Ishikawa (cell line): ENCODE data around the gene ACOX3.

Experiments
- CEBPB ChIP-seq: IDR thresholded peaks from 2 replicates; pipeline ENCODE4 v1.6.1; 2012
- CREB1 ChIP-seq: IDR thresholded peaks from 2 replicates; pipeline ENCODE4 v1.6.1; 2012; ENCODE audit warnings: low read depth
- EGR1 ChIP-seq: IDR thresholded peaks from 2 replicates; pipeline ENCODE4 v1.6.1; 2012
- EP300 ChIP-seq: IDR thresholded peaks from 2 replicates; pipeline ENCODE4 v1.6.1; 2012; ENCODE audit warnings: borderline replicate concordance
- FOXM1 ChIP-seq: IDR thresholded peaks from 2 replicates; pipeline ENCODE4 v1.6.1; 2012; ENCODE audit warnings: low read depth, borderline replicate concordance
- MAX ChIP-seq: IDR thresholded peaks from 2 replicates; pipeline ENCODE4 v1.6.1; 2012
- NFIC ChIP-seq: IDR thresholded peaks from 2 replicates; pipeline ENCODE4 v1.6.1; 2012
- RAD21 ChIP-seq: IDR thresholded peaks from 2 replicates; pipeline ENCODE4 v1.6.1; 2012; ENCODE audit warnings: low read depth
- REST ChIP-seq: IDR thresholded peaks from 2 replicates; pipeline ENCODE4 v1.6.1; 2012; ENCODE audit warnings: low read depth, mild to moderate bottlenecking
- TAF1 ChIP-seq: IDR thresholded peaks from 2 replicates; pipeline ENCODE4 v1.6.1; 2012; ENCODE audit warnings: low read depth, mild to moderate bottlenecking
- TCF12 ChIP-seq: IDR thresholded peaks from 2 replicates; pipeline ENCODE4 v1.6.1; 2012; ENCODE audit warnings: low read depth
- TEAD4 ChIP-seq: IDR thresholded peaks from 2 replicates; pipeline ENCODE4 v1.6.1; 2012
- USF1 ChIP-seq: IDR thresholded peaks from 2 replicates; pipeline ENCODE4 v1.6.1; 2012
- YY1 ChIP-seq: IDR thresholded peaks from 2 replicates; pipeline ENCODE4 v1.6.1; 2012; ENCODE audit warnings: low read depth
- ZBTB7A ChIP-seq: IDR thresholded peaks from 2 replicates; pipeline ENCODE4 v1.6.1; 2012; ENCODE audit warnings: low read depth

ACOX3 gene

GRCh38 chr4:8362483-8362882, 78.0 kb downstream of the ACOX3 start:
- no peak for TF ChIP-seq NFIC
- no peak for TF ChIP-seq CEBPB
- TF ChIP-seq USF1: no peak
- no peak for TF ChIP-seq TCF12
- no peak for TF ChIP-seq REST

GRCh38 chr4:8359193-8359592, 81.3 kb downstream of the ACOX3 start:
- TF ChIP-seq TCF12 (no peak), USF1 (no peak), YY1 (no peak), EP300 (no peak), TEAD4 (no peak), FOXM1 (no peak), TAF1 (no peak), RAD21 (no peak), CREB1 (no peak)

GRCh38 chr4:8356856-8357255, 83.7 kb downstream of the ACOX3 start:
- TF ChIP-seq RAD21 (no peak), EP300 (no peak), NFIC (no peak), YY1 (no peak), TEAD4 (no peak), CREB1 (no peak), CEBPB (no peak), REST (no peak), USF1 (no peak), MAX (no peak), FOXM1 (no peak), EGR1 (no peak), TAF1 (no peak), ZBTB7A (no peak), TCF12 (no peak)

GRCh38 chr4:8355864-8356565, 84.5 kb downstream of the ACOX3 start:
- no peak for TF ChIP-seq CEBPB
- no peak for TF ChIP-seq NFIC
- no peak for TF ChIP-seq FOXM1
- no peak for TF ChIP-seq TEAD4
- no peak for TF ChIP-seq TCF12
- TF ChIP-seq TAF1: no peak
- TF ChIP-seq RAD21: no peak
- TF ChIP-seq ZBTB7A: no peak
- TF ChIP-seq CREB1: no peak
- TF ChIP-seq REST: no peak
- TF ChIP-seq EP300: no peak
- TF ChIP-seq MAX: no peak
